SIG-M5 treated with dmso at 0.1 percent for 504 hours (cell line): ENCODE measurements around the gene UQCRQ.

ENCODE experiments used
- DNase-seq: peaks from one replicate; lab custom pipeline; 2025; ENCODE audit not compliant: unreplicated experiment; lab: John Stamatoyannopoulos, UW

Gene UQCRQ

GRCh38 chr5:132866342-132867045, at the start of gene UQCRQ, which contains the start of gene GDF9:
UQCRQ (plus strand) TSS chr5:132866642; CDS start chr5:132866882, 240 bp downstream.
GDF9 (minus strand) TSS chr5:132866469; CDS start chr5:132864533, 1,936 bp downstream.
- DNase-seq, result peak; percentile 99

- no peak for DNase-seq
These were observed 49.4 kb upstream of the UQCRQ start for GRCh38 chr5:132817011-132817410.

- no peak for DNase-seq
These were observed 47.0 kb upstream of the UQCRQ start for GRCh38 chr5:132819468-132819867.

GRCh38 chr5:132820162-132820754, 46.2 kb upstream of the UQCRQ start:
- DNase-seq, result peak; percentile 86

GRCh38 chr5:132821350-132821749, 45.1 kb upstream of the UQCRQ start:
- DNase-seq, result no peak

GRCh38 chr5:132821791-132822190, 44.7 kb upstream of the UQCRQ start:
- no peak for DNase-seq

GRCh38 chr5:132822650-132823480, 43.6 kb upstream of the UQCRQ start:
- no peak for DNase-seq

- no peak for DNase-seq
These were observed 42.9 kb upstream of the UQCRQ start for GRCh38 chr5:132823481-132824050.

- DNase-seq, result no peak
These were observed 42.0 kb upstream of the UQCRQ start for GRCh38 chr5:132824426-132824825.

- no peak for DNase-seq
These were observed 41.2 kb upstream of the UQCRQ start for GRCh38 chr5:132825033-132825833.

- DNase-seq, result no peak
These were observed 40.5 kb upstream of the UQCRQ start for GRCh38 chr5:132825834-132826391.

GRCh38 chr5:132826424-132827082, 39.9 kb upstream of the UQCRQ start:
- DNase-seq, result no peak

- no peak for DNase-seq
These were observed 38.3 kb upstream of the UQCRQ start for GRCh38 chr5:132827943-132828673.

- DNase-seq, result no peak
These were observed 37.5 kb upstream of the UQCRQ start for GRCh38 chr5:132828846-132829494.

GRCh38 chr5:132829742-132830435, 36.6 kb upstream of the UQCRQ start:
- peak; percentile 73 for DNase-seq

GRCh38 chr5:132830436-132831094, 35.9 kb upstream of the UQCRQ start, which contains the start of gene SHROOM1:
SHROOM1 (minus strand) TSS chr5:132830647; CDS start chr5:132826140, 4,507 bp downstream.
- DNase-seq, result no peak

GRCh38 chr5:132831095-132831860, 35.2 kb upstream of the UQCRQ start:
- DNase-seq, result no peak
